Endothelial cell (in vitro differentiated cells): Measurements from ENCODE around the gene NPAS2. TPM values are rescaled to one million over a fixed set of nuclear protein-coding genes. Genes with fewer than 3 reads are reported as not detected.

Source experiments
- DNase-seq: peaks from one replicate; pipeline ENCODE4 v3.0.0; 2021; ENCODE audit warnings: low spot score
- H3K27ac Mint-ChIP-seq: one replicate; pipeline ENCODE4 v1.8.0; 2021; ENCODE audit warnings: mixed read lengths, inconsistent platforms; ENCODE audit not compliant: unreplicated experiment
- H3K27me3 Mint-ChIP-seq: one replicate; pipeline ENCODE4 v1.8.0; 2021; ENCODE audit warnings: mild to moderate bottlenecking, moderate library complexity, mixed read lengths, inconsistent platforms; ENCODE audit not compliant: unreplicated experiment
- H3K36me3 Mint-ChIP-seq: one replicate; pipeline ENCODE4 v1.8.0; 2021; ENCODE audit warnings: mild to moderate bottlenecking, low read depth, mixed read lengths, inconsistent platforms; ENCODE audit not compliant: unreplicated experiment
- H3K4me1 Mint-ChIP-seq: one replicate; pipeline ENCODE4 v1.8.0; 2021; ENCODE audit warnings: mild to moderate bottlenecking, mixed read lengths, inconsistent platforms; ENCODE audit not compliant: unreplicated experiment
- H3K4me3 Mint-ChIP-seq: one replicate; pipeline ENCODE4 v1.8.0; 2021; ENCODE audit warnings: mild to moderate bottlenecking, mixed read lengths, inconsistent platforms; ENCODE audit not compliant: unreplicated experiment
- H3K9me3 Mint-ChIP-seq: one replicate; pipeline ENCODE4 v1.8.0; 2021; ENCODE audit warnings: mixed read lengths, inconsistent platforms; ENCODE audit not compliant: unreplicated experiment
- total RNA-seq: library from RNA; stranded (reverse); fragmentation: NEBNext Ultra II Directional; extraction: Animal tissue kit (Norgen Biotek cat#: 25700); gene quantifications from one replicate; pipeline ENCODE4 v1.2.1, GENCODE V29; 2021; ENCODE audit not compliant: unreplicated experiment
- TF ChIP-seq, protein P1 (sequence below): fragments of 200-600 bp; sonication (generic); IDR thresholded peaks from one replicate; pipeline ENCODE4 v1.5.0; 2021; ENCODE audit warnings: antibody characterized with exemption; ENCODE audit not compliant: unreplicated experiment

Gene NPAS2
- total RNA-seq, 1 donor from 2014 or later = 70.1 TPM

DNA sequence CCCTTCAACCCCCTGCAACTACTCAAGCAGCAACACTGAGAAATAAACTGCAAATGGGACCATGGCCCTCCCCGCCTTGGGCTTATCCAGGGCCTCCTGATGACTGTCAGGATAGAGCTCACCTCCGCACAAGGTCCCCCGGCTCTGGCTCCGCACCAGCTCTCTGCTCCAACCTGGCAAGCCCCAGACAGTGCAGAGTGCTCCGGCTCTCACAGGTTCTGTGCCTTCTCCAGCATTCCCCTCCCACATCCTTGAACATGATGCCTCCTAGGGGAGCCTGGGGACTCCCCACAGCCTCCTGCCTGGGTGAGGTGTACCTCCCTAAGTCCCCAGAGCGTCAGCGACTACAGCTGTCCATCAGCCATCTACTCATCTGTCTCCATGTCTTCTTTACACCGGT, 26.7 kb upstream of the NPAS2 start:
- no peak for DNase-seq
- Mint-ChIP-seq H3K27me3 (peaks cover 5% of the 10 kb centered on the region), H3K36me3 (no peaks in the 10 kb centered on the region), H3K4me1 (no peaks in the 10 kb centered on the region), H3K9me3 (no peaks in the 10 kb centered on the region), H3K27ac (no peak overlapping the region), H3K4me3 (no peak overlapping the region)
- TF ChIP-seq, protein P1, sequence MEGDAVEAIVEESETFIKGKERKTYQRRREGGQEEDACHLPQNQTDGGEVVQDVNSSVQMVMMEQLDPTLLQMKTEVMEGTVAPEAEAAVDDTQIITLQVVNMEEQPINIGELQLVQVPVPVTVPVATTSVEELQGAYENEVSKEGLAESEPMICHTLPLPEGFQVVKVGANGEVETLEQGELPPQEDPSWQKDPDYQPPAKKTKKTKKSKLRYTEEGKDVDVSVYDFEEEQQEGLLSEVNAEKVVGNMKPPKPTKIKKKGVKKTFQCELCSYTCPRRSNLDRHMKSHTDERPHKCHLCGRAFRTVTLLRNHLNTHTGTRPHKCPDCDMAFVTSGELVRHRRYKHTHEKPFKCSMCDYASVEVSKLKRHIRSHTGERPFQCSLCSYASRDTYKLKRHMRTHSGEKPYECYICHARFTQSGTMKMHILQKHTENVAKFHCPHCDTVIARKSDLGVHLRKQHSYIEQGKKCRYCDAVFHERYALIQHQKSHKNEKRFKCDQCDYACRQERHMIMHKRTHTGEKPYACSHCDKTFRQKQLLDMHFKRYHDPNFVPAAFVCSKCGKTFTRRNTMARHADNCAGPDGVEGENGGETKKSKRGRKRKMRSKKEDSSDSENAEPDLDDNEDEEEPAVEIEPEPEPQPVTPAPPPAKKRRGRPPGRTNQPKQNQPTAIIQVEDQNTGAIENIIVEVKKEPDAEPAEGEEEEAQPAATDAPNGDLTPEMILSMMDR = no peak

DNA sequence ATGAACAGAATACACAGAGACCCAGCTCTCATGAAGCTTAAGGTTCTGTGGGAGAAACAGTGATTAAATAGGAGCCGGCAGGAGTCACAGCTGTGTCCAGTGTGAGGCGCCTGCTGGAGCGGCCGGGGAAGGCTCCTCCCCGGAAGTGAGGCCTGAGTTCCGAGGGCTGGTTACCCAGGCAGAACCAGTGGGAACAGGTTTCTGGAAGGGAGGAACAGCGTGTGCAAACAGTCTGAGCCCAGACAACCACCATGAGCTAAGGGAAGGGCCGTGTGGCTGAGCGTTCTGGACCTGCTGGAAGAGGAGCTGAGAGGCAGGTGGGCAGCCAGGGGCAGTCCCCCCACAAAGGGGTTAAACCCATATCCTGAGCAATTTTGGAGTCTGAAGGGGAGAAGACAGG, 26.0 kb upstream of the NPAS2 start:
- TF ChIP-seq, protein P1 = no peak
- no peak overlapping the region for H3K27ac Mint-ChIP-seq

GRCh38 chr2:100796499-100797100, 23.3 kb upstream of the NPAS2 start:
- Mint-ChIP-seq H3K27ac (no peak overlapping the region), H3K4me1 (no peaks in the 10 kb centered on the region), H3K36me3 (no peaks in the 10 kb centered on the region), H3K27me3 (peaks cover 4% of the 10 kb centered on the region), H3K4me3 (no peak overlapping the region), H3K9me3 (no peaks in the 10 kb centered on the region)
- TF ChIP-seq, protein P1 = no peak
- DNase-seq = no peak

More for the DNA sequence above, 26.0 kb upstream of the NPAS2 start:
- Mint-ChIP-seq H3K9me3 (no peaks in the 10 kb centered on the region), H3K36me3 (no peaks in the 10 kb centered on the region), H3K4me3 (no peak overlapping the region), H3K27me3 (peaks cover 5% of the 10 kb centered on the region), H3K4me1 (no peaks in the 10 kb centered on the region)
- DNase-seq = no peak

- no peak overlapping the region for H3K27ac Mint-ChIP-seq
- no peaks in the 10 kb centered on the region for H3K27me3 Mint-ChIP-seq
These were observed 20.3 kb upstream of the NPAS2 start for GRCh38 chr2:100799686-100800085.

GRCh38 chr2:100800915-100801314, 19.0 kb upstream of the NPAS2 start:
- Mint-ChIP-seq H3K27ac (no peak overlapping the region), H3K9me3 (no peaks in the 10 kb centered on the region), H3K4me1 (no peaks in the 10 kb centered on the region), H3K4me3 (no peak overlapping the region), H3K27me3 (peaks cover 1% of the 10 kb centered on the region), H3K36me3 (no peaks in the 10 kb centered on the region)
- TF ChIP-seq, protein P1 = no peak
- no peak for DNase-seq

More at GRCh38 chr2:100799686-100800085, 20.3 kb upstream of the NPAS2 start:
- H3K9me3 Mint-ChIP-seq = no peaks in the 10 kb centered on the region
- H3K4me1 Mint-ChIP-seq = no peaks in the 10 kb centered on the region
- H3K36me3 Mint-ChIP-seq = no peaks in the 10 kb centered on the region
- TF ChIP-seq, protein P1 = no peak
- DNase-seq = no peak
- no peak overlapping the region for H3K4me3 Mint-ChIP-seq
